H9 (cell line): ENCODE results near the gene ANKK1. TPM values are rescaled to one million over a fixed set of nuclear protein-coding genes. Genes with fewer than 3 reads are reported as not detected.

Source experiments
- DNase-seq: peaks from one replicate; pipeline ENCODE4 v3.0.0-alpha.2; 2017
- H2AFZ ChIP-seq: one replicate; pipeline ENCODE4 v1.6.1; 2013; ENCODE audit warnings: mild to moderate bottlenecking, low read length, control low read depth, moderate library complexity
- H2AK5ac ChIP-seq: 2 replicates; pipeline ENCODE4 v1.6.1; 2013; ENCODE audit warnings: low read length, control low read depth, mixed read lengths; ENCODE audit not compliant: insufficient read length
- H2BK120ac ChIP-seq: one replicate; pipeline ENCODE4 v1.6.1; 2013; ENCODE audit warnings: low read depth, mild to moderate bottlenecking, low read length, control low read depth, inconsistent platforms; ENCODE audit not compliant: poor library complexity, severe bottlenecking
- H2BK12ac ChIP-seq: 2 replicates; pipeline ENCODE4 v1.6.1; 2013; ENCODE audit warnings: low read length, control low read depth, mixed read lengths, low read depth; ENCODE audit not compliant: insufficient read length
- H2BK15ac ChIP-seq: 2 replicates; pipeline ENCODE4 v1.6.1; 2013; ENCODE audit warnings: low read depth, low read length, control low read depth
- H2BK20ac ChIP-seq: one replicate; pipeline ENCODE4 v1.6.1; 2013; ENCODE audit warnings: low read depth, mild to moderate bottlenecking, low read length, control low read depth, inconsistent platforms; ENCODE audit not compliant: poor library complexity, severe bottlenecking
- H2BK5ac ChIP-seq: 2 replicates; pipeline ENCODE4 v1.6.1; 2013; ENCODE audit warnings: low read length, control low read depth, mixed read lengths; ENCODE audit not compliant: insufficient read length
- H3K14ac ChIP-seq: 2 replicates; pipeline ENCODE4 v1.6.1; 2013; ENCODE audit warnings: low read length, control low read depth; ENCODE audit not compliant: insufficient read depth
- H3K18ac ChIP-seq: 2 replicates; pipeline ENCODE4 v1.6.1; 2013; ENCODE audit warnings: low read depth, mild to moderate bottlenecking, mixed read lengths, low read length, control low read depth; ENCODE audit not compliant: insufficient read length
- H3K23ac ChIP-seq: 2 replicates; pipeline ENCODE4 v1.6.1; 2013; ENCODE audit warnings: low read length, control low read depth, mixed read lengths, low read depth; ENCODE audit not compliant: insufficient read length
- H3K23me2 ChIP-seq: 2 replicates; pipeline ENCODE4 v1.6.1; 2013; ENCODE audit warnings: low read depth, mild to moderate bottlenecking, mixed read lengths, low read length, control low read depth; ENCODE audit not compliant: insufficient read length, poor library complexity, severe bottlenecking
- H3K27ac ChIP-seq: 2 replicates; pipeline ENCODE4 v1.5.1; 2013; ENCODE audit warnings: low read length, control low read depth, mixed read lengths, low read depth; ENCODE audit not compliant: insufficient read length
- H3K27me3 ChIP-seq: 2 replicates; pipeline ENCODE4 v1.6.1; 2013; ENCODE audit warnings: low read length, control low read depth, inconsistent platforms; ENCODE audit not compliant: insufficient read depth
- H3K4ac ChIP-seq: 2 replicates; pipeline ENCODE4 v1.6.1; 2013; ENCODE audit warnings: low read depth, mild to moderate bottlenecking, control low read depth, inconsistent platforms, low read length, moderate library complexity
- H3K4me1 ChIP-seq: 2 replicates; pipeline ENCODE4 v1.6.1; 2013; ENCODE audit warnings: low read length, control low read depth, inconsistent platforms; ENCODE audit not compliant: insufficient read depth
- H3K4me2 ChIP-seq: 2 replicates; pipeline ENCODE4 v1.6.1; 2013; ENCODE audit warnings: low read length, control low read depth, mixed read lengths; ENCODE audit not compliant: insufficient read length, insufficient read depth
- H3K56ac ChIP-seq: 2 replicates; pipeline ENCODE4 v1.6.1; 2013; ENCODE audit warnings: low read depth, mild to moderate bottlenecking, mixed read lengths, low read length, control low read depth; ENCODE audit not compliant: insufficient read length
- H3K79me1 ChIP-seq: 2 replicates; pipeline ENCODE4 v1.6.1; 2013; ENCODE audit warnings: low read depth, mild to moderate bottlenecking, moderate library complexity, low read length, control low read depth, inconsistent platforms; ENCODE audit not compliant: insufficient read depth, poor library complexity, severe bottlenecking
- H3K79me2 ChIP-seq: 2 replicates; pipeline ENCODE4 v1.6.1; 2013; ENCODE audit warnings: low read length, control low read depth, inconsistent platforms; ENCODE audit not compliant: insufficient read depth
- H3K9ac ChIP-seq: 2 replicates; pipeline ENCODE4 v1.6.1; 2013; ENCODE audit warnings: low read length, control low read depth, mixed read lengths; ENCODE audit not compliant: insufficient read length; ENCODE audit errors: extremely low read depth
- H3K9me3 ChIP-seq: one replicate; pipeline ENCODE4 v1.6.1; 2013; ENCODE audit warnings: low read depth, low read length, inconsistent platforms; ENCODE audit not compliant: control insufficient read depth
- H3T11ph ChIP-seq: one replicate; pipeline ENCODE4 v1.6.1; 2013; ENCODE audit warnings: mild to moderate bottlenecking, low read length, control low read depth, inconsistent platforms
- H4K20me1 ChIP-seq: one replicate; pipeline ENCODE4 v1.6.1; 2013; ENCODE audit not compliant: control insufficient read depth, insufficient read length, insufficient read depth
- H4K5ac ChIP-seq: 2 replicates; pipeline ENCODE4 v1.6.1; 2013; ENCODE audit warnings: low read depth, mild to moderate bottlenecking, mixed read lengths, low read length, control low read depth; ENCODE audit not compliant: insufficient read length
- H4K8ac ChIP-seq: replicated peaks from 2 replicates; pipeline ENCODE4 v1.6.1; 2013; ENCODE audit warnings: low read length, control low read depth, mixed read lengths, low read depth; ENCODE audit not compliant: insufficient read length
- H4K91ac ChIP-seq: 2 replicates; pipeline ENCODE4 v1.6.1; 2013; ENCODE audit warnings: low read depth, mild to moderate bottlenecking, moderate library complexity, mixed read lengths, low read length, control low read depth; ENCODE audit not compliant: insufficient read length
- H3K27ac Mint-ChIP-seq, 3 experiments: 2 replicates in 2 of 3; 3 replicates in 1 of 3; pipeline ENCODE4 v1.8.0; 2020 to 2021; ENCODE audit warnings: mixed read lengths in 3 of 3, mild to moderate bottlenecking in 1 of 3, moderate library complexity in 1 of 3
- H3K27me3 Mint-ChIP-seq: 2 replicates; pipeline ENCODE4 v1.8.0; 2021; ENCODE audit warnings: low read depth, mild to moderate bottlenecking, moderate library complexity, mixed read lengths
- H3K36me3 Mint-ChIP-seq, 3 experiments: 2 replicates in 2 of 3; 3 replicates in 1 of 3; pipeline ENCODE4 v1.8.0; 2020 to 2021; ENCODE audit warnings: low read depth in 3 of 3, mixed read lengths in 3 of 3; ENCODE audit not compliant: insufficient read depth in 1 of 3
- H3K4me1 Mint-ChIP-seq, 2 experiments: 2 replicates each; pipeline ENCODE4 v1.8.0; 2020; ENCODE audit warnings: mixed read lengths in 2 of 2
- H3K4me3 Mint-ChIP-seq, 2 experiments: 2 replicates in 1 of 2; 3 replicates in 1 of 2; pipeline ENCODE4 v1.8.0; 2020 to 2021; ENCODE audit warnings: mild to moderate bottlenecking in 2 of 2, mixed read lengths in 2 of 2, moderate library complexity in 1 of 2
- H3K9me3 Mint-ChIP-seq, 2 experiments: 2 replicates in 1 of 2; 3 replicates in 1 of 2; pipeline ENCODE4 v1.8.0; 2020; ENCODE audit warnings: mild to moderate bottlenecking in 2 of 2, mixed read lengths in 2 of 2, moderate library complexity in 1 of 2
- CTCF ChIP-seq: fragments of 200-600 bp; sonication (generic); conservative IDR thresholded peaks from 3 replicates; pipeline ENCODE4 v1.8.0; 2021; ENCODE audit warnings: antibody characterized with exemption, mild to moderate bottlenecking
- WGBS: extraction: QIAGEN DNeasy Blood & Tissue Kit; methylation state at CpG from one replicate; pipeline ENCODE4 v1.1.7; 2013; ENCODE audit warnings: missing lambda C conversion rate, low lambda C conversion rate, mixed read lengths; ENCODE audit not compliant: insufficient read length; ENCODE audit errors: extremely low coverage; 5-methylcytosine and 5-hydroxymethylcytosine counted together
- total RNA-seq: library from RNA; stranded (reverse); gene quantifications from 2 replicates; pipeline ENCODE4 v1.2.1, GENCODE V29; 2021

Gene ANKK1
- total RNA-seq, 1 experiment from 2014 or later, result 0.20 TPM

GRCh38 chr11:113349528-113349927 lies 38.1 kb upstream of the ANKK1 start:
- Histone ChIP-seq H3K23ac (no peak overlapping the region), H3K23me2 (no peaks in the 10 kb centered on the region), H2BK5ac (no peak overlapping the region), H2BK12ac (no peak overlapping the region), H3K79me2 (no peaks in the 10 kb centered on the region), H3K14ac (no peak overlapping the region), H3K9me3 (no peaks in the 10 kb centered on the region), H4K20me1 (no peaks in the 10 kb centered on the region), H3K79me1 (no peaks in the 10 kb centered on the region), H3K27me3 (no peaks in the 10 kb centered on the region), H3K18ac (no peak overlapping the region), H4K91ac (no peak overlapping the region), H2BK15ac (no peak overlapping the region), H3K9ac (no peak overlapping the region), H2BK120ac (no peak overlapping the region), H3K56ac (no peak overlapping the region), H4K5ac (no peak overlapping the region), H3K4ac (no peak overlapping the region), H2AFZ (no peak overlapping the region), H2BK20ac (no peak overlapping the region), H2AK5ac (no peak overlapping the region), H3K27ac (no peak overlapping the region), H3T11ph (no peak overlapping the region), H3K4me1 (no peaks in the 10 kb centered on the region), H4K8ac (no peak overlapping the region), H3K4me2 (no peak overlapping the region)
- H3K27ac Mint-ChIP-seq, result no peak overlapping the region
- H3K4me1 Mint-ChIP-seq, result peaks cover 3 to 10% of the 10 kb centered on the region in 2 experiments
- no peaks in the 10 kb centered on the region; the same call in 1 of the 2 replicates for H3K27me3 Mint-ChIP-seq
- no peak for TF ChIP-seq CTCF
- no CpG with 5 or more reads among the region's 3 CpGs for WGBS
- no peaks in the 10 kb centered on the region for H3K9me3 Mint-ChIP-seq
- no peak overlapping the region for H3K4me3 Mint-ChIP-seq
- no peak for DNase-seq
- H3K36me3 Mint-ChIP-seq, result peaks cover 0 to 4% (median 3%) of the 10 kb centered on the region in 3 experiments; a peak in 3 of 7 replicates
